ENCODE measurements around the gene ORC2.

The ORC2 gene

DNA sequence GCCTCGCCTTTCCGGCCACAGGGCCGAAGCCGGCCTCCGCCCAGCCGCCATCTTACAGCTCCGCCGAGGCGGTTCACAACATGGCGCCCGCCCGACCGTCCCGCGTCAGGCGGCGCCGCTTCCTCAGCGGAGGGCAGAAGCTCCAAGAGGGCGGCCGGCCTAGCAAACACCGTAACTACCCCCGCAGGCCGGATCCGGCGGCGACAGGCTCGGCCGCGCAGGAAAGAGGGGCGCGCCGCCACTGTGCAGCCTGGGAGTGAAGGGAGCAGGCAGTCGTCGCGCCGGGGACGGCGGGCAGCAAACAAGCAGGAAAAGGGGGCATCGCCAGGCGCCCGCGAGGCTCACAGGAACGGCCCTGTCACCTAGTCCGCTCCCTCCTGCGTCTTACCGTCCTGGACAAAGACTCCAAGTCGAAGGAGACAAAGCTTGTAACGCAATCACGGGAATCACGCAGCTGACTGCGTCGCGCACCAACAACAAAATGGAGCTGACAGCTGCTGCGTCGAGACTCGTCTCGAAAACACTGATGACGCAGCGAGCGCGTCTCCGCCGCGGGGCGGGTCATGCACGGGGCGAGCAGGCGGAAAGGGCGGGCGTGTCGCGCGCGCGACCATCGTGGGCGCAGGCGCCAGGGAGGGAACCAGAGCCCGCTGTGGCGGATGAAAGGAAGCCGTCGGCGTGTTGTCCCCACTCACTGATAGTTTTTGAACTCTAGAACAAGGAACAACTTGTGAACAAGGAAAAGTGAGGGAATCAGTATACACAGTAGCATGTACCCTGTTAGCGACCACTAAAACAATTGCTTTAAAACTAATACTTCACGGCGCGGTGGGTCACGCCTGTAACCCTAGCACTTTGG, 99.1 kb downstream of the ORC2 start, which contains the start of gene CLK1:
CLK1 (minus strand) TSS at position 483 of the 859 bp plus-strand sequence. CDS start 2,796 bp downstream, outside the sequence.
- Histone ChIP-seq H3K9me3 (no peaks in the 10 kb centered on the region), H3K27me3 (no peaks in the 10 kb centered on the region), H3K4me3 (peak within 1 kb of the TSS; percentile 90 to 95), H3K36me3 (peaks cover 3 to 9% (median 8%) of the 10 kb centered on the region in 3 donors), H3K27ac (peak within 1 kb of the TSS; percentile 100), H3K4me1 (peaks cover 0 to 40% (median 16%) of the 10 kb centered on the region in 4 donors)
- peak; percentile 96 to 98 for DNase-seq
- intact Hi-C loops (cut with DNase I; ENCODE audit: low total_unique reads): loop anchor here (5.0 kb wide), 1 partner anchor 52 kb away; the partner anchor contains the start of gene BZW1
- TF ChIP-seq, protein P1, sequence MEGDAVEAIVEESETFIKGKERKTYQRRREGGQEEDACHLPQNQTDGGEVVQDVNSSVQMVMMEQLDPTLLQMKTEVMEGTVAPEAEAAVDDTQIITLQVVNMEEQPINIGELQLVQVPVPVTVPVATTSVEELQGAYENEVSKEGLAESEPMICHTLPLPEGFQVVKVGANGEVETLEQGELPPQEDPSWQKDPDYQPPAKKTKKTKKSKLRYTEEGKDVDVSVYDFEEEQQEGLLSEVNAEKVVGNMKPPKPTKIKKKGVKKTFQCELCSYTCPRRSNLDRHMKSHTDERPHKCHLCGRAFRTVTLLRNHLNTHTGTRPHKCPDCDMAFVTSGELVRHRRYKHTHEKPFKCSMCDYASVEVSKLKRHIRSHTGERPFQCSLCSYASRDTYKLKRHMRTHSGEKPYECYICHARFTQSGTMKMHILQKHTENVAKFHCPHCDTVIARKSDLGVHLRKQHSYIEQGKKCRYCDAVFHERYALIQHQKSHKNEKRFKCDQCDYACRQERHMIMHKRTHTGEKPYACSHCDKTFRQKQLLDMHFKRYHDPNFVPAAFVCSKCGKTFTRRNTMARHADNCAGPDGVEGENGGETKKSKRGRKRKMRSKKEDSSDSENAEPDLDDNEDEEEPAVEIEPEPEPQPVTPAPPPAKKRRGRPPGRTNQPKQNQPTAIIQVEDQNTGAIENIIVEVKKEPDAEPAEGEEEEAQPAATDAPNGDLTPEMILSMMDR (IDR thresholded peaks at IDR 0.05): no peak

DNA sequence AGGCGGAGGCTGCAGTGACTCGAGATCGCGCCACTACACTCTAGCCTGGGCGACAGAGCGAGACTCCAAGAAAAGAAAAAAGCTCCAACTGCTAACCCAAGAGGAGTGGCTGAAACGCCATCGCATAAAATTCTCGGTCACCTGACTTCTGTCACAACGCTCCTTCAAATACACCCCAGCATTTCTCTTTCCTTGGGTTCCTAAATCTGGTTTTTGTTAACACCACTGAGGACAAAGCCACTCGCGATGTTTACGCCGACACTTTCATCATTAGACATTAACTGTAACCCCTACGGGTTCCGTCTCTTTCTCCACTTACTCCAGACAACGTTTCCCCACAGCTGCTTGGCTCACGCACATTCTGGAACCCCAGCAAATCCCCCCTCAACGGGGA, 99.7 kb downstream of the ORC2 start:
- intact Hi-C loops (cut with DNase I; ENCODE audit: low total_unique reads): loop anchor here (5.0 kb wide), 1 partner anchor 51 kb away; the partner anchor contains the start of gene BZW1
- Histone ChIP-seq H3K4me3 (peak overlapping the region; percentile 90 to 95), H3K27me3 (no peaks in the 10 kb centered on the region), H3K9me3 (no peaks in the 10 kb centered on the region), H3K36me3 (peaks cover 9 to 16% (median 14%) of the 10 kb centered on the region in 3 donors), H3K4me1 (peaks cover 0 to 46% (median 23%) of the 10 kb centered on the region in 4 donors), H3K27ac (peak overlapping the region; percentile 100)
- DNase-seq: no peak
- TF ChIP-seq, protein P1 (IDR thresholded peaks at IDR 0.05): no peak

DNA sequence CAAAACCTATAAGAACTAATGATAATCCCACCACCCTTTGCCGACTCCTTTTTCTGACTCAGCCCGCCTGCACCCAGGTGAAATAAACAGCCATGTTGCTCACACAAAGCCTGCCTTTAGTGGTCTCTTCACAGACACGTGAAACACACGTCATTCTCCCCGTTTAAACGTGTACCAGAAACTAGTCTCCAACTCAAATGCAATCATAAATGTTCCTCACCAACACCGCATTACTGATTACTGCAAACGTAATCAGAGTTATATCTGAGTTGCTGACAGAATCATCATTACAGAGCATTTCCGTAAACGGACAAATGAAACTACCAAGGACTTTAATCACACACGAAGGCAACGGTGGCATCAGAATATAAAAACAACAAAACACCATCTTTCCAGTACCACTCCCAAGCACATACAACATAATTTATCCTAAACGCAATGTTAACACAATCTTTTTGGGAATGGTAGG, 100.9 kb downstream of the ORC2 start:
- H3K27me3 ChIP-seq: no peaks in the 10 kb centered on the region
- peaks cover 0 to 58% (median 34%) of the 10 kb centered on the region in 4 donors for H3K4me1 ChIP-seq
- H3K9me3 ChIP-seq: no peaks in the 10 kb centered on the region
- peak overlapping the region; percentile 90 to 95 for H3K4me3 ChIP-seq
- peaks cover 21 to 28% (median 26%) of the 10 kb centered on the region in 3 donors for H3K36me3 ChIP-seq
- peak overlapping the region; percentile 100 for H3K27ac ChIP-seq
- TF ChIP-seq, protein P1 (IDR thresholded peaks at IDR 0.05): no peak
- DNase-seq: peak in 1 of 2 donors; percentile 57
- intact Hi-C loops (cut with DNase I; ENCODE audit: low total_unique reads): loop anchor here (5.0 kb wide), 1 partner anchor 50 kb away; the partner anchor contains the start of gene BZW1

DNA sequence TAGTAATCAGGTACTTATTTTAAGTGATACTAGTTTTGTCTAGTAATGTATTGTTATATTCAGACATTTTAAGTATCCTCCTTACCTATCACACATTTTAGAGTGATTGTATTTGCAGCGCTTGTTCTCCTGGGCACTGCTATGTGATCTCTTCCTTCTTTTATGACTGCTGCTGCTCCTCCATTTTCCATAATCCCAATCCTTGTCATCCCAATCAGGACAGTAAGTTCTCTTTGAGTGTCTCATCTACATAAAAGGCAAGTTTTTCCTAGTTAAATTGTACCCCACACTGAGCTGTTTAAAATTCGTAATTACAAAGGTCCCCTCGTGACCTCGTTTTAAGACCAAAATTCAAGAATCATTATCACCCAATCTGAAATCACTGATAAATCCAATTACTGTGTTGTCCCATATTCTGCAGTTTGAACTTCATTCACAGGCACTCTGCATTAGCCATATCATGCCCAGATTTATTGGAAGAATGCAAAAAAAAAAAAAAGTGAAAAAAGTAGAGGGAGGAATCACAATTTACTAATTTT, 101.8 kb downstream of the ORC2 start:
- Histone ChIP-seq H3K36me3 (peaks cover 30 to 36% (median 35%) of the 10 kb centered on the region in 3 donors), H3K9me3 (no peaks in the 10 kb centered on the region), H3K27me3 (no peaks in the 10 kb centered on the region), H3K4me3 (peak overlapping the region; percentile 90 to 95), H3K4me1 (peaks cover 0 to 61% (median 34%) of the 10 kb centered on the region in 4 donors), H3K27ac (peak overlapping the region; percentile 100)
- TF ChIP-seq, protein P1 (IDR thresholded peaks at IDR 0.05): no peak
- DNase-seq: no peak
- intact Hi-C loops (cut with DNase I; ENCODE audit: low total_unique reads): loop anchor here (5.0 kb wide), 1 partner anchor 49 kb away; the partner anchor contains the start of gene BZW1

DNA sequence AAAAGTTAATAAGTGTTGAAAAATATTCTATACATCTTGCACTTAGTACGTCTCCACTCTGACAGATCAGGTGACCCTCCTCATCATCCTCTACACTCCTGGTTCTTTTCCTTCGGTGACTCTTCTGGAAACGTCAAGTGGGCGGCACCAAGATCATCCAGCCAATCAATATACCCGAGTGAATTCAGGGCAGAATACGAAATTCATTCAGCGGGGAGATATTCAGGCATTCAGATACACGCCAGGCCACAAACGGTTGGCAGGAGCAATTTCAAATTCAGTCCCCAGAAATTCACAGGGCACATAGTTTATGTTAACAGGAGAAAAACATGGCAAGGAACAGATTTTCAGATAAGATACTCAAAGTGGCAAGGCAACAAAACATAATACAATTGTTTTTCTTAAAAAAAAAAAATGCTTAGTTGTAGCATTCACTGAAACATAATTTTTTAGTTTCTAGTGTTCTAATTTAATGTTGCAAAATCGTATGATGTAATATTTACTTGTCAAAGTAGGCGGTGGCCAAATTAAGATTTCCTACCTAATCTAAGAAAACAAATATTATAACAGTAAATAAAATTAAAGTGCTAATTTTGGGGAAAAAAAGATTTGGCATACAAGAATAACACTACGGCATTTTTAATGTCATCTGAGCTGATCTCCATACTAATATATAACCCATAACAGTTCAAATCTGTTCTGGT, 103.2 kb downstream of the ORC2 start:
- H3K36me3 ChIP-seq: peaks cover 44 to 51% (median 49%) of the 10 kb centered on the region in 3 donors
- peak overlapping the region; percentile 90 to 95 for H3K4me3 ChIP-seq
- DNase-seq: peak in 1 of 2 donors; percentile 52
- H3K27me3 ChIP-seq: no peaks in the 10 kb centered on the region
- intact Hi-C loops (cut with DNase I; ENCODE audit: low total_unique reads): loop anchor here (5.0 kb wide), 1 partner anchor 48 kb away; the partner anchor contains the start of gene BZW1
- peaks cover 0 to 69% (median 29%) of the 10 kb centered on the region in 4 donors for H3K4me1 ChIP-seq
- H3K27ac ChIP-seq: peak overlapping the region; percentile 100
- TF ChIP-seq, protein P1 (IDR thresholded peaks at IDR 0.05): no peak
- no peaks in the 10 kb centered on the region for H3K9me3 ChIP-seq

Data from tibial artery (tissue), 4 donors.